ENCODE data around the gene ALAD. TPM values are rescaled to one million over a fixed set of nuclear protein-coding genes. Genes with fewer than 3 reads are reported as not detected.

ALAD gene
- total and polyA plus RNA-seq, 9 of the 15 experiments (the other 6 are each of a cell fraction or from before 2014, with no cell fraction given): 1.3 to 12.7 (median 6.8) TPM

DNA sequence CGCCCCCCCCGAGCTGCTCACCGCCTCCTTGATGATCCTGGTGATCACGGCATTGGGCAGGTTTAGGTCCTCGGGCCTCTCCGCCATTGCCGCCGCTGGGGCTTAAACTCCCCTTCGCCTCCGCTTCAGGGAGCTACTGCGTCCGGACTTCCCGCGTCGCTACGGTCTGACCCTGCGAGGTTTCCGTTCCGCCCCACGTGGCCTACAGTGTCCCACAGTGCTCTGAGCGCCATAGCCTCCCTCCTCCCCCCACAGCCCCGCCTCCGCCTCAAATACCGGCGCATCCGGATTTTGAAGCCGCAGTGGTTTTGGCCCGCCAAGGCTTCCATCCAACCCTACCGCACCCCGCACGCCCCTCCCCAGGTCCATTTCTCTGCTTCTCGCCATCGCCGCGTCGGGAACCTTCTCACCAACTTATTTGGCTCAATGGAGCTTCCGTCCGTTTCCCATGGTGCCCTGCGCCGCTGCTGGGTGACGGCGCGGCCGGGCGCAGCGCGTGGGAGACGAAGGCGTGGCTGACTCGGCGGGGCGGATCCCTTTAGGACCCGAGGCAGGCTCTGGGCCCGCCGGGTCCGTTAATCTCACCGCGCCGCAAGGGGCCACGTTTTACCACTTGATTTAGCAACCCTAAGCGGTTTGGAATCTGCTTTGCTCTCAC lies 9.3 kb upstream of the ALAD start, which contains the start of the genes C9orf43 and POLE3 (continued):
- TF ChIP-seq, protein P1, sequence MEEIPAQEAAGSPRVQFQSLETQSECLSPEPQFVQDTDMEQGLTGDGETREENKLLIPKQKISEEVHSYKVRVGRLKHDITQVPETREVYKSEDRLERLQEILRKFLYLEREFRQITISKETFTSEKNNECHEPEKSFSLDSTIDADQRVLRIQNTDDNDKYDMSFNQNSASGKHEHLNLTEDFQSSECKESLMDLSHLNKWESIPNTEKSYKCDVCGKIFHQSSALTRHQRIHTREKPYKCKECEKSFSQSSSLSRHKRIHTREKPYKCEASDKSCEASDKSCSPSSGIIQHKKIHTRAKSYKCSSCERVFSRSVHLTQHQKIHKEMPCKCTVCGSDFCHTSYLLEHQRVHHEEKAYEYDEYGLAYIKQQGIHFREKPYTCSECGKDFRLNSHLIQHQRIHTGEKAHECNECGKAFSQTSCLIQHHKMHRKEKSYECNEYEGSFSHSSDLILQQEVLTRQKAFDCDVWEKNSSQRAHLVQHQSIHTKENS (CRISPR knock-in tag; IDR thresholded peaks at IDR 0.05): no peak
- TF ChIP-seq, protein P2, sequence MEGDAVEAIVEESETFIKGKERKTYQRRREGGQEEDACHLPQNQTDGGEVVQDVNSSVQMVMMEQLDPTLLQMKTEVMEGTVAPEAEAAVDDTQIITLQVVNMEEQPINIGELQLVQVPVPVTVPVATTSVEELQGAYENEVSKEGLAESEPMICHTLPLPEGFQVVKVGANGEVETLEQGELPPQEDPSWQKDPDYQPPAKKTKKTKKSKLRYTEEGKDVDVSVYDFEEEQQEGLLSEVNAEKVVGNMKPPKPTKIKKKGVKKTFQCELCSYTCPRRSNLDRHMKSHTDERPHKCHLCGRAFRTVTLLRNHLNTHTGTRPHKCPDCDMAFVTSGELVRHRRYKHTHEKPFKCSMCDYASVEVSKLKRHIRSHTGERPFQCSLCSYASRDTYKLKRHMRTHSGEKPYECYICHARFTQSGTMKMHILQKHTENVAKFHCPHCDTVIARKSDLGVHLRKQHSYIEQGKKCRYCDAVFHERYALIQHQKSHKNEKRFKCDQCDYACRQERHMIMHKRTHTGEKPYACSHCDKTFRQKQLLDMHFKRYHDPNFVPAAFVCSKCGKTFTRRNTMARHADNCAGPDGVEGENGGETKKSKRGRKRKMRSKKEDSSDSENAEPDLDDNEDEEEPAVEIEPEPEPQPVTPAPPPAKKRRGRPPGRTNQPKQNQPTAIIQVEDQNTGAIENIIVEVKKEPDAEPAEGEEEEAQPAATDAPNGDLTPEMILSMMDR (IDR thresholded peaks at IDR 0.05 in 2 of 3, conservative IDR thresholded peaks at IDR 0.05 in 1 of 3; ENCODE audit: insufficient read depth in 2 of 3, low read depth in 1 of 3, low read length in 3 of 3): peak in 1 of 3 experiments; percentile 32; a peak in 1 of 6 replicates
- TF ChIP-seq CXXC5 (CRISPR knock-in tag; IDR thresholded peaks at IDR 0.05): peak; percentile 97
- TF ChIP-seq CAMTA2 (CRISPR knock-in tag; conservative IDR thresholded peaks at IDR 0.05): no peak
- TF ChIP-seq CCAR2 (IDR thresholded peaks at IDR 0.05; ENCODE audit: low read depth, low read length): no peak
- no peak for TF ChIP-seq RFX7 (CRISPR knock-in tag; IDR thresholded peaks at IDR 0.05)
- no peak for TF ChIP-seq LEF1 (IDR thresholded peaks at IDR 0.05)
- TF ChIP-seq RUNX1 (IDR thresholded peaks at IDR 0.05; ENCODE audit: low read depth): no peak
- TF ChIP-seq COPS2 (conservative IDR thresholded peaks at IDR 0.05): no peak
- 0 out of 2 replicates have a peak, but pooled peaks have one; percentile 33 for TF ChIP-seq ZBTB17 (CRISPR knock-in tag; IDR thresholded peaks at IDR 0.05)
- peak; percentile 33; the same call in 1 of the 2 replicates for TF ChIP-seq MYNN (IDR thresholded peaks at IDR 0.05)
- no peak for TF ChIP-seq MYNN (CRISPR knock-in tag; IDR thresholded peaks at IDR 0.05)
- peak; percentile 77; the same call in 1 of the 2 replicates for TF ChIP-seq POLR2AphosphoS5 (IDR thresholded peaks at IDR 0.05; ENCODE audit: control insufficient read depth, insufficient read depth, low read depth, low read length)
- peak; percentile 95 for TF ChIP-seq ZZZ3 (IDR thresholded peaks at IDR 0.05)
- TF ChIP-seq ZNF77 (CRISPR knock-in tag; IDR thresholded peaks at IDR 0.05): no peak
- TF ChIP-seq, protein P3, sequence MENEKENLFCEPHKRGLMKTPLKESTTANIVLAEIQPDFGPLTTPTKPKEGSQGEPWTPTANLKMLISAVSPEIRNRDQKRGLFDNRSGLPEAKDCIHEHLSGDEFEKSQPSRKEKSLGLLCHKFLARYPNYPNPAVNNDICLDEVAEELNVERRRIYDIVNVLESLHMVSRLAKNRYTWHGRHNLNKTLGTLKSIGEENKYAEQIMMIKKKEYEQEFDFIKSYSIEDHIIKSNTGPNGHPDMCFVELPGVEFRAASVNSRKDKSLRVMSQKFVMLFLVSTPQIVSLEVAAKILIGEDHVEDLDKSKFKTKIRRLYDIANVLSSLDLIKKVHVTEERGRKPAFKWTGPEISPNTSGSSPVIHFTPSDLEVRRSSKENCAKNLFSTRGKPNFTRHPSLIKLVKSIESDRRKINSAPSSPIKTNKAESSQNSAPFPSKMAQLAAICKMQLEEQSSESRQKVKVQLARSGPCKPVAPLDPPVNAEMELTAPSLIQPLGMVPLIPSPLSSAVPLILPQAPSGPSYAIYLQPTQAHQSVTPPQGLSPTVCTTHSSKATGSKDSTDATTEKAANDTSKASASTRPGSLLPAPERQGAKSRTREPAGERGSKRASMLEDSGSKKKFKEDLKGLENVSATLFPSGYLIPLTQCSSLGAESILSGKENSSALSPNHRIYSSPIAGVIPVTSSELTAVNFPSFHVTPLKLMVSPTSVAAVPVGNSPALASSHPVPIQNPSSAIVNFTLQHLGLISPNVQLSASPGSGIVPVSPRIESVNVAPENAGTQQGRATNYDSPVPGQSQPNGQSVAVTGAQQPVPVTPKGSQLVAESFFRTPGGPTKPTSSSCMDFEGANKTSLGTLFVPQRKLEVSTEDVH (IDR thresholded peaks at IDR 0.05; ENCODE audit: low read depth, partially characterized antibody): peak; percentile 73
- TF ChIP-seq PHF8 (IDR thresholded peaks at IDR 0.05; ENCODE audit: borderline replicate concordance, low read length): peak; percentile 81; the same call in 1 of the 2 replicates
- no peak for TF ChIP-seq CHD1 (IDR thresholded peaks at IDR 0.05; ENCODE audit: low read length)
- TF ChIP-seq, protein P4, sequence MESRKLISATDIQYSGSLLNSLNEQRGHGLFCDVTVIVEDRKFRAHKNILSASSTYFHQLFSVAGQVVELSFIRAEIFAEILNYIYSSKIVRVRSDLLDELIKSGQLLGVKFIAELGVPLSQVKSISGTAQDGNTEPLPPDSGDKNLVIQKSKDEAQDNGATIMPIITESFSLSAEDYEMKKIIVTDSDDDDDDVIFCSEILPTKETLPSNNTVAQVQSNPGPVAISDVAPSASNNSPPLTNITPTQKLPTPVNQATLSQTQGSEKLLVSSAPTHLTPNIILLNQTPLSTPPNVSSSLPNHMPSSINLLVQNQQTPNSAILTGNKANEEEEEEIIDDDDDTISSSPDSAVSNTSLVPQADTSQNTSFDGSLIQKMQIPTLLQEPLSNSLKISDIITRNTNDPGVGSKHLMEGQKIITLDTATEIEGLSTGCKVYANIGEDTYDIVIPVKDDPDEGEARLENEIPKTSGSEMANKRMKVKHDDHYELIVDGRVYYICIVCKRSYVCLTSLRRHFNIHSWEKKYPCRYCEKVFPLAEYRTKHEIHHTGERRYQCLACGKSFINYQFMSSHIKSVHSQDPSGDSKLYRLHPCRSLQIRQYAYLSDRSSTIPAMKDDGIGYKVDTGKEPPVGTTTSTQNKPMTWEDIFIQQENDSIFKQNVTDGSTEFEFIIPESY (CRISPR knock-in tag; IDR thresholded peaks at IDR 0.05): peak; percentile 72; the same call in 1 of the 2 replicates
- peak; percentile 79 for TF ChIP-seq ETV5 (CRISPR knock-in tag; IDR thresholded peaks at IDR 0.05; ENCODE audit: low read depth)
